UCSD-AML1 (cell line): Measurements from ENCODE around the gene VWA8.
"Not testable (repeated sequence)": the region's sequence is repeated elsewhere in the genome, so short reads cannot be mapped to it uniquely, and the experiment has no call there.

Experiments used
- DNase-seq: peaks from one replicate; lab custom pipeline; 2025; ENCODE audit not compliant: unreplicated experiment; lab: John Stamatoyannopoulos, UW

Gene VWA8

DNA sequence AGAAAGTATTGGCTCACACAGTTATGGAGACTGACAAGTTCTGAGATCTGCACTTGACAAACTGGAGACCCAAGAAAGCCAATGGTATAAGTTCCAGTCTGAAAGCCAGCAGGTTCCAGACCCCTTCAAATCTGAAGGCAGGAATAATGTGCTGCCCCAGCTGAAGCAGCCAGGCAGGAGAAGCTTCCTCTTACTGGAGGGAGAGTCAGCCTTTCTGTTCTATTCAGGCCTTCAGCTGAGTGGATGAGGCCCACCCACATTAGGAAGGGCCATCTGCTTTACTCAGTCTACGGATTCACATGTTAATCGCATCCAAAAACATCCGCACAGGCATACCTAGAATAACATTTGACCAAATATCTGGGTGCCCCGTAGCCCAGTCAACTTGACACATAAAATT, 8.2 kb upstream of the VWA8 start:
- no peak for DNase-seq

DNA sequence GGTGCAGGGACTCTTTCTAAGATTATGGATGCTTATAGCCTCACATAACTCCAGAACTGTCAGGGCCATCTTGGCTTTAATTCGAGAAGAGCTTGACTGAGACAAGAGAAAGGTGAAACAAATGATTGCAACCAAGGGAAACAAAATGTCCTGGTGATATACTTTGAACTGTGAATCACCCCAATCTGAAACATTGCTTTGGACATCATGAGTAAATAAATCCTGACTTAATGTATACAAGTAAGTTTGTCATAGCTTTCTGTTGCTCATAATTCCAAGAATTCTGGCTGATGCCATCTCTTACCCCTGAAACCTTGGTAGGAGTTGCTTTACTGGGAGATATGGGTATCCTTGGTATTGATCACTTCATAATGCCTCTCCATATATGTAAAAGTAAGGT, 5.8 kb upstream of the VWA8 start:
- no peak for DNase-seq

DNA sequence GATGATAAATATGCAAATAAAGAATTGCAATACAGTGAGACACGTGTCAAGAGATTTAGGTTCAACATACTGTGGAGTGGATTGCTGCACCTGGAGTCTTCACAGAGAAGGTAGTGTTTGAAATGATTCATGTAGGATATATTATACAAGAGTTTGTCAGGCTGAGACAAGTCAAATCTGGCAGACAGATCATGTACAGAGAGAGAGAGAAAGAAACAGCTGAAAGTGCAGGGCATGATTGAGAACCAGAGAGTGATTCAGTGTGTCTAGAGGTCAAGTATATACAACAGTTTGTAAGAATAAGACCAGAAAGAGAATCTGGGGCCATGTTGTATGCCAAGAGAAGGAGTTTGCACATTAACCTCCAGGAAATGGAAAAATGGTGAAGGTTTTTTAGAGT, 2.1 kb upstream of the VWA8 start:
- DNase-seq: no peak

- no peak for DNase-seq
Observed at GRCh38 chr13:41961466-41961760, 504 bp upstream of the VWA8 start.

DNA sequence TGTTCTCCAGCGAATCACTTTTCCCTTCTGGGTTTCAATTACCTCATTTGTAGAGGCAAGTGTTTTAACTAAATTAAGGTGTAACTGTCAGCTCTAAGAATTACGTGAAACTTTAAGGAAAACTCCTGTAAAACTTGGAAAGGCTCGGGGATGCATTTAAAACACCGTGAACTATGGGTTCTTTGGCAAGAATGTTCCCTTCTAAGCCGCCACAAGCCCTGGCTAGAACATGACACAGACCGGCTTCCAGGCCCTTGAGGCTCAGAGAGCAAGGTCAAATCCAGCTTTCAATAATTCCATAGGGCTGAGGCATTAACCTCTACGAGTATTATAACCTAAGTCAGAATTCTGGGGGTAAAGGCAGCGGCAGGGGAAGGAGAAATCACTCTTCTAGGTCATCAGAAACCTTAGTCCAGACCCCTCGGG, 685 bp downstream of the VWA8 start:
- DNase-seq: no peak

- no peak for DNase-seq
Observed at GRCh38 chr13:41956272-41956671, 4.6 kb downstream of the VWA8 start.

GRCh38 chr13:41955605-41956004, 5.3 kb downstream of the VWA8 start:
- DNase-seq: no peak

DNA sequence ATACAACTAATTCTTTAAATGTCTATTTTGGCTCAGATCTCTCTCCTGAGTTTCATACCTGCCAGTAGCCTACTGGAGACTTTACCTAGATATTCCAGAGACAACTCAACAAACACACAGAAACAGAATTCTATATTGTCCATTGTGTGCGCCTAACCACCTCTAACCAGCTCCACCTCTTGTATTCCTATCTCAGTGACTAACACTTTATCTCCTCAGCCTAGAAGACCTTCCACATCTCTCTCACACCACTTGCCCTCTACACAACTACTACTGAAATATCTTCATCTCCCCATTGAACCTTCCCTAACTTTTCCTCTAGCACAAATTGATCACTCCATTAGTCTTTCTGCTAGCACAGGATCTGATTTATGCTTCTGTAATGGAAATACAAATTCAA, 6.7 kb downstream of the VWA8 start:
- DNase-seq: no peak

GRCh38 chr13:41952749-41953148, 8.2 kb downstream of the VWA8 start:
- DNase-seq: no peak

GRCh38 chr13:41949104-41949503, 11.8 kb downstream of the VWA8 start:
- DNase-seq: not testable (repeated sequence)

- no peak for DNase-seq
Observed at GRCh38 chr13:41945926-41946325, 15.0 kb downstream of the VWA8 start.

- no peak for DNase-seq
Observed at GRCh38 chr13:41944635-41945397, 16.1 kb downstream of the VWA8 start.

DNA sequence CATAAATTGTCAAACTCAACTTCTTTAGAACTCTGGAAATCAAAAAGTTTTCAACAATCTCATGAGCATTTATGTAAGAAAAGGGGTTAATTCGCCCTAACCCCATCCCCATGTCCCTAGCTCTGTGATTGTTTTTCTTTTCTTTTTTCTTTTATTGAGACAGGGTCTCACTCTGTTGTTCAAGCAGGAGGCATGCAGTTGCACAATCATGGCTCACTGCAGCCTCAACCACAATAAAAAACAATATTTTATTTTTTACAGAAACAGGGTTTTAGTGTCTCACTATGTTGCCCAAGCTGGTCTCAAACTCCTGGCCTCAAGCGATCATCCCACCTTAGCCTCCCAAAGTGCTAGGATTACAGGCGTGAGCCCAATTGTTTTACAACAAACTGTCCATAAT, 16.7 kb downstream of the VWA8 start:
- DNase-seq: no peak

DNA sequence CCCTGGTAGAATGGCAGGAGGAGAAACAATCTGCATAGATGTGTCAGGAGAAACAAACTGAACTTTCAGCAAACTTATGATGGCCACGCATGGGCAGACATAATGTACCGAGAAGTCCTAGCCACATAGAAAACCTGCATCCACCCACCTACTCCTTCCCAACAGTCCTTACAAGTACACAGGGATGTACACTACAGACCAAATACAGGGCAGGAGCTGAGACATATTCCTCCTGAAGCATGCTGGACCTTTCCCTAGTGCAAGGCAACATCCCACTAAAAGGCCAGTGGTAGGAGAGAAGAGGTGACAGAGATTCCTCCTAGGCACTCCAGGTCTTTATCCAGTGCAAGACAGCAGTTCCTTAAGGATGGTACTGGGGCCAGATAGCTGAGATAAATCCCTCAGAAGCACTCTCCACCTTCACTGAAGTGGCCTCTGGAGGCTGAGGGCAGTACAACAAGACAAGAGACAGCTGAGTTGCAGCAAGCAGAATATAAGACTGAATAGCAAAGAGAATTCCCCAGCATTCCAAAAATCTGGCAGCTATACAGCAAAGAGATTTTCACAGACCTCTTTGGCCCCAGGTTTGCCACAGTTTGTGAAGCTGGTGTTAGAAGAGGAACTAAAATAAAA, 18.3 kb downstream of the VWA8 start:
- no peak for DNase-seq

DNA sequence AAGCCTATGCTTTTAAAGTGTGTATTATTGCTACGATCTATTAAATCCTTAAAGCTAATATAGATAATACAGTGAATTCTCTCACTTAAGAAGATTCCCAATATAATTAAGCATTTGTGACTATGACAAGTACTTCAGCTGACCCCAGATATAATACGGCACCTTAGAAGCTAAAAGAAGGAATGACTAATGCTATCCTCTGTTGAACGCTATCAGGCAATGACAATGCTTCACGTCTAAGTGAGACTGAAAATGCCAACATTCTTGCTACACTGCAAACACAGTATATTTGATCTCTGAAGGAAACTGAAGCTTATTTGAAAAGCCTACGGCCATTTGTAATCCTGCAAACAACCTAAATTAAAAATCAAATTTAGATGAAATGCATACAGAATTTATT, 19.7 kb downstream of the VWA8 start:
- no peak for DNase-seq

DNA sequence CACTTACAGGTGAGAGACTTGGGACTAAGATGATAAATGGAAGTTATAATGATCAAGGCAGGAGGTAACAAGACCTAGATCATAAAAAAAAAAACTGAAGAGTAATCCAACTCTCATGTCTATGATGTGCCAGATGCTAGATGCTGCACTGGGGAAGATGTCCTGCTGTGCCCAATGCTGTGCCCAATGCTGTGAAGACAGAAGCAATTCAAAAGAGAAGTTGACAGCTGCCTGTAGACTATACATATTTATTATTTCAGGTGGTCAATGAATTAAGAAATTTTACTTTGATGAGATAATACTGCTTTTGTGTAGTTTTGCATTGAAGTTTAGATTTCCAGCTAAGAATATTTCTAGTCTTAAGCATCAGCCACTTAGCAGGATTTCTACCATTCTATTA, 21.5 kb downstream of the VWA8 start:
- no peak for DNase-seq

GRCh38 chr13:41938918-41939317, 22.0 kb downstream of the VWA8 start:
- no peak for DNase-seq

- DNase-seq: no peak
Observed at GRCh38 chr13:41937388-41937787, 23.5 kb downstream of the VWA8 start.

DNA sequence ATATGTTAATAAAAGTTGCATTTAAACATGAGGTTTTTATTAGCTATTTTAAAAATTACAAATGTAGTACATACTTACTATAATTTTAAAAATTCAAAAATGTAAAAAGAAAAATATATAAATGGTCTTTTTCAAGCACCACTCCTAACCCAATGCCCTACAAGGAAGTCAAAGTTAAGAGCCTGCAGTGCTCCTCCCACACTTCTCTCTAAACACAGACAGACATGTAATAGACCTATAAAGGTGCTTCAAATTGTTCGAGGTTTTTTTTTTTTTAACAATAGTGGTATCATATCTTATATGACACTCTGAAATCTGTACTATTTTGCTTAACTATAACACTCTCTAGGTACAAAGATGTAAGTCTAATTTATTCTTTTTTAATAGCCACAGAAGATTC, 25.4 kb downstream of the VWA8 start:
- no peak for DNase-seq

GRCh38 chr13:41934994-41935393, 25.9 kb downstream of the VWA8 start:
- DNase-seq: no peak

DNA sequence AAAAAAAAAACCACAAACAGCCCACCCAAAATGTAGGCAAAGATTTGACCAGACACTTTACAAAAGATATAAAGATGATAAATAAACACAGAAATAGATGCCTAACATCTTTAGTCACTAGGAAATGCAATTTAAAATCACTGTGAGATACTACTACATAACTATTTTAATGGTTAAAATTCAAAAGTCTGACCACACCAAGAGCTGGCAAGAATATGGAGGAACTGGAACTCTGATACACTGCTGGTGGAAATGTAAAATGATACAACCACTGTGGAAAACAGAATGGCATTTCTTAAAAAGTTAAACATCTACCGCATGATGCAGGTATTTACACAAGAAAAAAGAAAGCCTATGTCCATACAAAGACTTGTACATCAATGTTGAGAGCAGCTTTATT, 26.8 kb downstream of the VWA8 start:
- DNase-seq: no peak

DNA sequence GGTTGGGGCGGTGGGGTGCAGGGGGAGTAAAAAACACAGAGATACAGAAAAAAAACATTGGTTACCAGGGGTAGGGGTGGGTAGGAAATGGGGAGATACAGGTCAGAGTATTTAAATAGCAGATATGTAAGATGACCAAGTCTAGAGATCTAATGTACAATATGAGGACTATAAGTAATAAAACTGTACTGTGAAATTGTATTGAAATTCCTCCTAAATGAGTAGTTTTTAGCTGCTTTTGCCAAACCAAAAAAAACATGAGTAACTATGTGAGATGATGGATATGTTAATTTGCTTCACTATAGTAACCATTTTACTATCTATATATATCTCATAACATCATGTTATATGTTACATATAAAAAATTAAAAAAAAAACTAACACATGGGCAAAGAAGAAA, 29.6 kb downstream of the VWA8 start:
- no peak for DNase-seq

GRCh38 chr13:41930154-41930553, 30.8 kb downstream of the VWA8 start:
- DNase-seq: no peak
